HEK293 (cell line): Measurements from ENCODE around the gene RPL22.

Experiments
- CTCF ChIA-PET: fragments of 350-600 bp; formaldehyde crosslinking; extraction: SDS; loops from one replicate; lab custom pipeline; 2021; ENCODE audit warnings: antibody characterized with exemption; lab: Yijun Ruan, JAX
- POLR2A ChIA-PET: fragments of 300-600 bp; formaldehyde crosslinking; extraction: SDS; loops from one replicate; lab custom pipeline; 2020; ENCODE audit warnings: antibody characterized with exemption, inconsistent platforms; lab: Yijun Ruan, JAX
- H3K27ac ChIP-seq: fragments of 200-500 bp; sonication (Bioruptor generic); 2 replicates; pipeline ENCODE4 v1.5.1; 2014; ENCODE audit warnings: low read depth, low read length, control low read depth, inconsistent platforms; ENCODE audit errors: extremely low read depth
- H3K36me3 ChIP-seq, 2 experiments: fragments of 200-500 bp in 1 of 2; sonication (Bioruptor generic) in 1 of 2; 1 replicate in 1 of 2; 2 replicates in 1 of 2; pipeline ENCODE4 v1.5.1; 2014 to 2017; ENCODE audit warnings: inconsistent platforms in 2 of 2, low read length in 2 of 2; ENCODE audit not compliant: control insufficient read depth in 2 of 2, insufficient read depth in 1 of 2
- H3K4me1 ChIP-seq: fragments of 200-500 bp; sonication (Bioruptor generic); 2 replicates; pipeline ENCODE4 v1.5.1; 2014; ENCODE audit warnings: mild to moderate bottlenecking, low read length, inconsistent platforms; ENCODE audit not compliant: control insufficient read depth, insufficient read depth
- H3K4me3 ChIP-seq: 2 replicates; pipeline ENCODE4 v1.5.1; 2011; ENCODE audit warnings: low read depth, mild to moderate bottlenecking, control low read depth, low read length, moderate library complexity
- H3K9me3 ChIP-seq: fragments of 200-500 bp; sonication (Bioruptor generic); 2 replicates; pipeline ENCODE4 v1.5.1; 2014; ENCODE audit warnings: low read depth, low read length, inconsistent platforms; ENCODE audit not compliant: control insufficient read depth, insufficient read depth
- FEZF1 ChIP-seq: fragments of 450-650 bp; formaldehyde crosslinking; IDR thresholded peaks from 2 replicates; pipeline ENCODE4 v1.5.1; 2016; ENCODE audit warnings: missing biosample characterization, missing genetic modification characterization
- GLI2 ChIP-seq: fragments of 450-650 bp; formaldehyde crosslinking; IDR thresholded peaks from 2 replicates; pipeline ENCODE4; 2017; ENCODE audit warnings: missing biosample characterization, missing genetic modification characterization, low read depth, borderline replicate concordance
- KLF10 ChIP-seq: fragments of 450-650 bp; IDR thresholded peaks from 2 replicates; pipeline ENCODE4 v1.5.1; 2018; ENCODE audit warnings: missing biosample characterization, mild to moderate bottlenecking, missing genetic modification characterization
- SCRT1 ChIP-seq: fragments of 450-650 bp; formaldehyde crosslinking; IDR thresholded peaks from 2 replicates; pipeline ENCODE4 v1.5.1; 2016; ENCODE audit warnings: missing biosample characterization, missing genetic modification characterization, borderline replicate concordance
- ZBTB1 ChIP-seq: fragments of 450-650 bp; formaldehyde crosslinking; IDR thresholded peaks from 2 replicates; pipeline ENCODE4 v1.5.1; 2016; ENCODE audit warnings: missing biosample characterization, missing genetic modification characterization
- ZFHX2 ChIP-seq: fragments of 450-650 bp; formaldehyde crosslinking; conservative IDR thresholded peaks from 2 replicates; pipeline ENCODE4 v1.5.1; 2016; ENCODE audit warnings: missing biosample characterization, missing genetic modification characterization
- ZIC2 ChIP-seq: fragments of 450-650 bp; formaldehyde crosslinking; IDR thresholded peaks from 2 replicates; pipeline ENCODE4 v1.5.1; 2016; ENCODE audit warnings: missing biosample characterization, missing genetic modification characterization
- ZNF121 ChIP-seq: fragments of 450-650 bp; formaldehyde crosslinking; IDR thresholded peaks from 2 replicates; pipeline ENCODE4 v1.5.1; 2016; ENCODE audit warnings: missing biosample characterization, missing genetic modification characterization
- ZNF155 ChIP-seq: fragments of 450-650 bp; formaldehyde crosslinking; IDR thresholded peaks from 2 replicates; pipeline ENCODE4 v1.5.1; 2016; ENCODE audit warnings: missing biosample characterization, missing genetic modification characterization
- ZNF19 ChIP-seq: fragments of 450-650 bp; formaldehyde crosslinking; IDR thresholded peaks from 2 replicates; pipeline ENCODE4; 2016; ENCODE audit warnings: missing biosample characterization, missing genetic modification characterization, low read depth
- ZNF341 ChIP-seq: fragments of 450-650 bp; formaldehyde crosslinking; IDR thresholded peaks from 2 replicates; pipeline ENCODE4; 2016; ENCODE audit warnings: low read depth, missing biosample characterization, missing genetic modification characterization
- ZNF555 ChIP-seq: fragments of 450-650 bp; formaldehyde crosslinking; conservative IDR thresholded peaks from 2 replicates; pipeline ENCODE4 v1.5.1; 2017; ENCODE audit warnings: missing biosample characterization, mild to moderate bottlenecking, missing genetic modification characterization, inconsistent platforms
- ZNF558 ChIP-seq: fragments of 450-650 bp; formaldehyde crosslinking; IDR thresholded peaks from 2 replicates; pipeline ENCODE4 v1.5.1; 2016; ENCODE audit warnings: missing biosample characterization, missing genetic modification characterization
- ZNF624 ChIP-seq: fragments of 450-650 bp; formaldehyde crosslinking; IDR thresholded peaks from 2 replicates; pipeline ENCODE4 v1.5.1; 2017; ENCODE audit warnings: missing biosample characterization, missing genetic modification characterization
- ZNF654 ChIP-seq: fragments of 450-650 bp; formaldehyde crosslinking; IDR thresholded peaks from 2 replicates; pipeline ENCODE4 v1.5.1; 2016; ENCODE audit warnings: low read depth, missing biosample characterization, missing genetic modification characterization
- ZNF664 ChIP-seq: fragments of 450-650 bp; formaldehyde crosslinking; IDR thresholded peaks from 2 replicates; pipeline ENCODE4 v1.5.1; 2016; ENCODE audit warnings: missing biosample characterization, missing genetic modification characterization
- ZNF677 ChIP-seq: fragments of 450-650 bp; IDR thresholded peaks from 2 replicates; pipeline ENCODE4 v1.5.0; 2018; ENCODE audit warnings: missing biosample characterization, mild to moderate bottlenecking, missing genetic modification characterization, moderate library complexity
- ZNF791 ChIP-seq: fragments of 450-650 bp; formaldehyde crosslinking; IDR thresholded peaks from 2 replicates; pipeline ENCODE4 v1.5.1; 2016; ENCODE audit warnings: missing biosample characterization, missing genetic modification characterization
- ZSCAN30 ChIP-seq: fragments of 450-650 bp; IDR thresholded peaks from 2 replicates; pipeline ENCODE4 v1.5.1; 2018; ENCODE audit warnings: missing biosample characterization, mild to moderate bottlenecking, missing genetic modification characterization, moderate library complexity
- TF ChIP-seq, protein P1 (sequence below): fragments of 450-650 bp; formaldehyde crosslinking; IDR thresholded peaks from 2 replicates; pipeline ENCODE4 v1.5.1; 2016; ENCODE audit warnings: missing biosample characterization, missing genetic modification characterization
- TF ChIP-seq, protein P2 (sequence below): fragments of 450-650 bp; formaldehyde crosslinking; IDR thresholded peaks from 2 replicates; pipeline ENCODE4 v1.5.1; 2016; ENCODE audit warnings: missing biosample characterization, missing genetic modification characterization
- TF ChIP-seq, protein P3 (sequence below): fragments of 450-650 bp; formaldehyde crosslinking; IDR thresholded peaks from 2 replicates; pipeline ENCODE4 v1.5.1; 2016; ENCODE audit warnings: missing biosample characterization, missing genetic modification characterization

Gene RPL22

DNA sequence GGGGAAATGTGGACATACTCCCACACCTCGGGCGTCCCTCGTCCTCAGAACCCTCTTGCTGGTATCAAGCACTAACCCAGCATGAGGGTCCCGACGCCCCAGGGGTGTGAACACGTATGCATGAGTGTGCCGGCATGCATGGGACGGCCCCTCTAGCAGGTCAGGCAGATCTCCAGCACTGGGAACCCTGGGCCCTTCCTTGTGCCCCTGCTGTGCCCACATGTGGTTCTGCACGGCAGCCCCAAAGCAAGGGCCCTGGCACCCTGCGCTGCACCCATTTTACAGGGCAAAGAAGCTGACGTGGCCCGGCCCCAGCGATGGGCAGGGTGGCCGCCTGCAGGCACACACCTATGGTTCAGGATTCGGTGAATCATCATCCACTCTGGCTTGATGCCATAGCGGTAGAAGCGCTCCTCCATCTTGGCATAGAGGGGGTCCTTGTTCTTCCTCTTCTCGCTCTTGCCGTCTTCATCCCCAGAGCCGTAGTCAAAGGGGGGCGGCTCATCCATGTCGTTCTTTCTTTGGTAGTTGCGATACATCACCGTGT is 53.5 kb downstream of the RPL22 start:
- CTCF ChIA-PET = no interaction called here
- H3K4me3 ChIP-seq = no peak overlapping the region
- no peaks in the 10 kb centered on the region for H3K9me3 ChIP-seq
- TF ChIP-seq SCRT1 (tag by site-specific recombination) (no peak), FEZF1 (tag by site-specific recombination) (no peak), GLI2 (no peak), ZNF558 (tag by site-specific recombination) (no peak), ZNF121 (tag by site-specific recombination) (no peak), ZNF555 (no peak), KLF10 (tag by site-specific recombination) (no peak), ZSCAN30 (tag by site-specific recombination) (no peak), ZBTB1 (tag by site-specific recombination) (no peak), ZNF341 (tag by site-specific recombination) (no peak), ZNF677 (tag by site-specific recombination) (no peak), ZNF664 (tag by site-specific recombination) (no peak), ZNF654 (tag by site-specific recombination) (no peak), ZNF791 (tag by site-specific recombination) (no peak), ZNF624 (tag by site-specific recombination) (no peak), ZNF19 (tag by site-specific recombination) (no peak)
- TF ChIP-seq, protein P1, sequence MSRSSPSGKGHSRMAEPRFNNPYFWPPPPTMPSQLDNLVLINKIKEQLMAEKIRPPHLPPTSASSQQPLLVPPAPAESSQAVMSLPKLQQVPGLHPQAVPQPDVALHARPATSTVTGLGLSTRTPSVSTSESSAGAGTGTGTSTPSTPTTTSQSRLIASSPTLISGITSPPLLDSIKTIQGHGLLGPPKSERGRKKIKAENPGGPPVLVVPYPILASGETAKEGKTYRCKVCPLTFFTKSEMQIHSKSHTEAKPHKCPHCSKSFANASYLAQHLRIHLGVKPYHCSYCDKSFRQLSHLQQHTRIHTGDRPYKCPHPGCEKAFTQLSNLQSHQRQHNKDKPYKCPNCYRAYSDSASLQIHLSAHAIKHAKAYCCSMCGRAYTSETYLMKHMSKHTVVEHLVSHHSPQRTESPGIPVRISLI (tag by site-specific recombination) = no peak
- H3K27ac ChIP-seq = no peak overlapping the region
- POLR2A ChIA-PET = no interaction called here
- no peaks in the 10 kb centered on the region; the same call in 1 of the 2 replicates for H3K4me1 ChIP-seq
- H3K36me3 ChIP-seq = no peaks in the 10 kb centered on the region

DNA sequence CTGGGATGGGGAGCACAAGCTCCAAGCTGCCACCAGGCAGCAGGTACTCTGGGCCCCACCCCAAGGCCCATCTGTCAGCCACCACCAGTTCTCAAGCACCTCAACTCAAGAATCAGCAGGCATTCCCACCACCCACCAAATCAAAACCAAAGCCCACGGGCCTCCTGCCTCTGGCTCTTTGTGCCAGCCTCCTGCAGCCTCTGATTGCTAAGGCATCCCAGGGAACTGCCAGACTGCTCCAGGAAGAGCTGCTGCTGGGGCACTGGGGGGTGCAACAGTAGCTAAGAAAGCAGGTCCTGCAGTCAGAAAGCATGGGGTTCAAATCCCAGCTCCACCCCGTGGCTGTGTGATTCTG is 54.0 kb downstream of the RPL22 start:
- no peaks in the 10 kb centered on the region; the same call in 1 of the 2 replicates for H3K4me1 ChIP-seq
- no peaks in the 10 kb centered on the region for H3K36me3 ChIP-seq
- H3K27ac ChIP-seq = no peak overlapping the region
- ChIA-PET POLR2A (no interaction called here), CTCF (no interaction called here)
- H3K4me3 ChIP-seq = no peak overlapping the region
- TF ChIP-seq, protein P2, sequence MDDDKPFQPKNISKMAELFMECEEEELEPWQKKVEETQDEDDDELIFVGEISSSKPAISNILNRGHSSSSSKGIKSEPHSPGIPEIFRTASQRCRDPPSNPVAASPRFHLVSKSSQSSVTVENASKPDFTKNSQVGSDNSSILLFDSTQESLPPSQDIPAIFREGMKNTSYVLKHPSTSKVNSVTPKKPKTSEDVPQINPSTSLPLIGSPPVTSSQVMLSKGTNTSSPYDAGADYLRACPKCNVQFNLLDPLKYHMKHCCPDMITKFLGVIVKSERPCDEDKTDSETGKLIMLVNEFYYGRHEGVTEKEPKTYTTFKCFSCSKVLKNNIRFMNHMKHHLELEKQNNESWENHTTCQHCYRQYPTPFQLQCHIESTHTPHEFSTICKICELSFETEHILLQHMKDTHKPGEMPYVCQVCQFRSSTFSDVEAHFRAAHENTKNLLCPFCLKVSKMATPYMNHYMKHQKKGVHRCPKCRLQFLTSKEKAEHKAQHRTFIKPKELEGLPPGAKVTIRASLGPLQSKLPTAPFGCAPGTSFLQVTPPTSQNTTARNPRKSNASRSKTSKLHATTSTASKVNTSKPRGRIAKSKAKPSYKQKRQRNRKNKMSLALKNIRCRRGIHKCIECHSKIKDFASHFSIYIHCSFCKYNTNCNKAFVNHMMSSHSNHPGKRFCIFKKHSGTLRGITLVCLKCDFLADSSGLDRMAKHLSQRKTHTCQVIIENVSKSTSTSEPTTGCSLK (tag by site-specific recombination) = no peak
- TF ChIP-seq ZNF155 (tag by site-specific recombination) (no peak), ZIC2 (peak; percentile 86), ZFHX2 (tag by site-specific recombination) (peak; percentile 26; the same call in 1 of the 2 replicates)
- TF ChIP-seq, protein P3, sequence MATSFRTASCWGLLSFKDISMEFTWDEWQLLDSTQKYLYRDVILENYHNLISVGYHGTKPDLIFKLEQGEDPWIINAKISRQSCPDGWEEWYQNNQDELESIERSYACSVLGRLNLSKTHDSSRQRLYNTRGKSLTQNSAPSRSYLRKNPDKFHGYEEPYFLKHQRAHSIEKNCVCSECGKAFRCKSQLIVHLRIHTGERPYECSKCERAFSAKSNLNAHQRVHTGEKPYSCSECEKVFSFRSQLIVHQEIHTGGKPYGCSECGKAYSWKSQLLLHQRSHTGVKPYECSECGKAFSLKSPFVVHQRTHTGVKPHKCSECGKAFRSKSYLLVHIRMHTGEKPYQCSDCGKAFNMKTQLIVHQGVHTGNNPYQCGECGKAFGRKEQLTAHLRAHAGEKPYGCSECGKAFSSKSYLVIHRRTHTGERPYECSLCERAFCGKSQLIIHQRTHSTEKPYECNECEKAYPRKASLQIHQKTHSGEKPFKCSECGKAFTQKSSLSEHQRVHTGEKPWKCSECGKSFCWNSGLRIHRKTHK (tag by site-specific recombination) = no peak
- H3K9me3 ChIP-seq = no peaks in the 10 kb centered on the region
